PC-9 (cell line): ENCODE data around the gene PGAP3. TPM values are rescaled to one million over a fixed set of nuclear protein-coding genes. Genes with fewer than 3 reads are reported as not detected.

Experiments
- BruUV-seq: library from RNA; stranded (reverse); fragments of 400-500 nt; replicated peaks from 2 replicates; lab custom pipeline; 2021; lab: Mats Ljungman, UMichigan
- CTCF ChIA-PET: fragments of 300-600 bp; sonication (Branson Sonifier 250); formaldehyde crosslinking; loops from one replicate; lab custom pipeline; 2022; ENCODE audit warnings: antibody characterized with exemption; lab: Charles Lee
- POLR2A ChIA-PET: fragments of 300-600 bp; sonication (Branson Sonifier 250); formaldehyde crosslinking; loops from one replicate; lab custom pipeline; 2022; ENCODE audit warnings: antibody characterized with exemption; ENCODE audit not compliant: unreplicated experiment; lab: Charles Lee
- DNase-seq, 2 experiments: peaks; one replicate each; pipeline versions ENCODE4 v3.0.0 to v3.0.0-alpha.2; 2015 to 2022; ENCODE audit warnings: mixed read lengths in 1 of 2
- H2AFZ ChIP-seq: fragments of 200-600 bp; sonication (generic); 2 replicates; pipeline ENCODE4 v1.8.1; 2017; ENCODE audit warnings: antibody characterized with exemption
- H3F3A ChIP-seq: fragments of 200-600 bp; sonication (generic); 2 replicates; pipeline ENCODE4 v1.8.1; 2017; ENCODE audit warnings: antibody characterized with exemption, mild to moderate bottlenecking, low read depth; ENCODE audit not compliant: insufficient read depth
- H3K27ac ChIP-seq: fragments of 200-600 bp; sonication (generic); 2 replicates; pipeline ENCODE4 v1.6.1; 2016; ENCODE audit warnings: mixed run types
- H3K27me3 ChIP-seq: fragments of 200-600 bp; sonication (generic); 2 replicates; pipeline ENCODE4 v1.6.1; 2016; ENCODE audit warnings: low read depth, mixed run types; ENCODE audit not compliant: insufficient read depth
- H3K36me3 ChIP-seq: fragments of 200-600 bp; sonication (generic); 2 replicates; pipeline ENCODE4 v1.6.1; 2016; ENCODE audit warnings: low read depth, mixed run types
- H3K4me1 ChIP-seq: fragments of 200-600 bp; sonication (generic); replicated peaks from 2 replicates; pipeline ENCODE4 v1.6.1; 2016; ENCODE audit warnings: mixed run types; ENCODE audit not compliant: insufficient read depth
- H3K4me2 ChIP-seq: fragments of 200-600 bp; sonication (generic); 2 replicates; pipeline ENCODE4 v1.6.1; 2017; ENCODE audit warnings: mixed run types
- H3K4me3 ChIP-seq: fragments of 200-600 bp; sonication (generic); 2 replicates; pipeline ENCODE4 v1.6.1; 2016; ENCODE audit warnings: mixed run types
- H3K79me2 ChIP-seq: fragments of 200-600 bp; sonication (generic); 2 replicates; pipeline ENCODE4 v1.6.1; 2017; ENCODE audit warnings: low read depth, mixed run types
- H3K9me2 ChIP-seq: fragments of 200-600 bp; sonication (generic); 2 replicates; pipeline ENCODE4 v1.8.1; 2017; ENCODE audit warnings: mild to moderate bottlenecking; ENCODE audit not compliant: insufficient read depth
- H3K9me3 ChIP-seq: fragments of 200-600 bp; sonication (generic); 2 replicates; pipeline ENCODE4 v1.8.1; 2016; ENCODE audit warnings: low read depth; ENCODE audit not compliant: insufficient read depth
- H4K20me1 ChIP-seq: fragments of 200-600 bp; sonication (generic); 2 replicates; pipeline ENCODE4 v1.8.1; 2017; ENCODE audit not compliant: insufficient read depth
- CTCF ChIP-seq: fragments of 200-600 bp; sonication (generic); conservative IDR thresholded peaks from 2 replicates; pipeline ENCODE4 v1.6.1; 2017; ENCODE audit warnings: mixed run types, antibody characterized with exemption, mild to moderate bottlenecking, moderate library complexity
- EZH2 ChIP-seq: fragments of 200-600 bp; sonication (generic); IDR thresholded peaks from 2 replicates; pipeline ENCODE4 v1.8.0; 2017; ENCODE audit warnings: antibody characterized with exemption, low read depth
- intact Hi-C: fragments of 100-400 bp; cut with micrococcal nuclease; formaldehyde crosslinking; loops from one replicate; pipeline ENCODE4 v1.10.0; 2022; ENCODE audit not compliant: unreplicated experiment
- total RNA-seq: library from RNA; stranded (reverse); gene quantifications from 2 replicates; pipeline ENCODE4 v1.2.3, GENCODE V29; 2021

PGAP3 gene
- total RNA-seq, 1 experiment from 2014 or later = 15.0 TPM

- H3K4me1 ChIP-seq = no peaks in the 10 kb centered on the region
- ChIA-PET POLR2A (interaction anchor here (0.6 kb wide), 1 partner anchor 267 kb away, joined by 4 read pairs; no protein-coding TSS in a partner anchor), CTCF (interaction anchor here (0.6 to 2.4 kb wide), 3 partner anchors 20 to 48 kb away, joined by 3 to 7 read pairs (median 4); no protein-coding TSS in a partner anchor)
- H2AFZ ChIP-seq = no peak overlapping the region
- H3K27ac ChIP-seq = no peak overlapping the region
- no peak for DNase-seq
- TF ChIP-seq EZH2 = no peak
- no peak for TF ChIP-seq CTCF
- no peaks in the 10 kb centered on the region for H3F3A ChIP-seq
- no peaks in the 10 kb centered on the region for H3K9me2 ChIP-seq
- H3K27me3 ChIP-seq = no peaks in the 10 kb centered on the region
- no peaks in the 10 kb centered on the region for H3K79me2 ChIP-seq
- no peak overlapping the region for H3K4me3 ChIP-seq
- H3K9me3 ChIP-seq = no peaks in the 10 kb centered on the region
- intact Hi-C loops = no loop called here
- no peak overlapping the region for H3K4me2 ChIP-seq
- BruUV-seq = no TSS peak
- peaks cover 10% of the 10 kb centered on the region; the same call in 1 of the 2 replicates for H4K20me1 ChIP-seq
- no peaks in the 10 kb centered on the region for H3K36me3 ChIP-seq
Observed at GRCh38 chr17:39651923-39652586, 35.8 kb downstream of the PGAP3 start.

GRCh38 chr17:39650121-39650579 is 37.7 kb downstream of the PGAP3 start:
- Histone ChIP-seq H4K20me1 (peaks cover 10% of the 10 kb centered on the region; the same call in 1 of the 2 replicates), H3F3A (no peaks in the 10 kb centered on the region), H3K79me2 (no peaks in the 10 kb centered on the region), H3K9me3 (no peaks in the 10 kb centered on the region), H3K27me3 (no peaks in the 10 kb centered on the region), H3K27ac (no peak overlapping the region), H3K4me1 (no peaks in the 10 kb centered on the region), H3K4me3 (no peak overlapping the region), H2AFZ (no peak overlapping the region), H3K9me2 (no peaks in the 10 kb centered on the region), H3K36me3 (no peaks in the 10 kb centered on the region), H3K4me2 (no peak overlapping the region)
- no TSS peak for BruUV-seq
- CTCF ChIA-PET = no interaction called here
- POLR2A ChIA-PET = no interaction called here
- no peak for TF ChIP-seq CTCF
- intact Hi-C loops = no loop called here
- DNase-seq = no peak

- no peak for DNase-seq
Observed at GRCh38 chr17:39648616-39649366, 39.1 kb downstream of the PGAP3 start.

More at GRCh38 chr17:39648616-39649366, 39.1 kb downstream of the PGAP3 start:
- no peaks in the 10 kb centered on the region for H3K9me2 ChIP-seq
- BruUV-seq = no TSS peak
- no peaks in the 10 kb centered on the region for H3F3A ChIP-seq
- no peak overlapping the region for H3K4me3 ChIP-seq
- H4K20me1 ChIP-seq = peaks cover 18% of the 10 kb centered on the region
- TF ChIP-seq CTCF = no peak
- no peak for TF ChIP-seq EZH2
- H2AFZ ChIP-seq = no peak overlapping the region
- no peaks in the 10 kb centered on the region for H3K4me1 ChIP-seq
- CTCF ChIA-PET = no interaction called here
- H3K36me3 ChIP-seq = no peaks in the 10 kb centered on the region
- no peak overlapping the region for H3K27ac ChIP-seq
- intact Hi-C loops = no loop called here
- H3K79me2 ChIP-seq = peaks cover 11% of the 10 kb centered on the region
- no peak overlapping the region for H3K4me2 ChIP-seq
- no peaks in the 10 kb centered on the region for H3K9me3 ChIP-seq
- H3K27me3 ChIP-seq = no peaks in the 10 kb centered on the region
- POLR2A ChIA-PET = interaction anchor here (0.7 kb wide), 1 partner anchor 50 kb away, joined by 3 read pairs; no protein-coding TSS in a partner anchor
